Activated naive CD4-positive, alpha-beta T cell (primary cell): Measurements from ENCODE around the gene THAP10.

Experiments used
- DNase-seq, 4 experiments: peaks; one replicate each; lab custom pipeline; 2025; lab: John Stamatoyannopoulos, UW

The THAP10 gene

DNA sequence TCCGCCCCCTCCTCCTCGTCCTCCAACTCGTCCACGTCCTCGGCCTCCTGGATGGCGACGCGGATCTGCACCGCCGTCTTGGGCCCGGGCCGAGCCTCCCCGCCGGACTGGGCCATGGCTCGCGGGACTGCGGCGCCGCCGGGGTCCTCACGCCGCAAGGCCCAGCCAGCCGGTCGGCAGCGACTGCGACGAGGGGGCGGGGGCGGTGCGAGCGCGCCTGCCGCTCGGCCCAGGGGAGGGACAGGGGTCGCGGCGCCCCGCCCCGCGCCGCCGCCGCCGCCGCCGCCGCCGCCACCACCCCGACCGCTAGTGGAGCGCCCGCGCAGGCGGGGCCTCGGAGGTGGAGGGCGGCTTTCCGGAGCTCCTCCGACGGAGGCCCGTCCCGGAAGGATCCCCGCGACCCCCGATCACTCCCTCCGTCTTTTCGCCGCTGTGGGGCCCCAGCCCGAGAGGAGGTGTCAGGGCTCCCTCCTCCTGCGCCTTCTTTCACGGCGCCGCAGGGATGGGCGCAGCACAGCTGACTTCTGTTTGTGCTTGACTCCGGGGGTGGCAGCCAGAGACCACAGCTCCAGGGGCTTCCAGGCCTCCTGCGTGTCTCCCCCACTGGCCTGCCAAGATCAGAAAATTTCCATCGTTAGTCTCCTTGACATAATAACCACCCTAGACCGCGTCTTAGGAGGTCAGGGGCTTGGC, 38.1 kb downstream of the THAP10 start, which contains the start of gene LARP6:
Gene LARP6 (minus strand): TSS at position 185 of the 693 bp plus-strand sequence. CDS start 69 bp downstream, at position 116.
- DNase-seq, result peak in 1 of 4 experiments; percentile 17

DNA sequence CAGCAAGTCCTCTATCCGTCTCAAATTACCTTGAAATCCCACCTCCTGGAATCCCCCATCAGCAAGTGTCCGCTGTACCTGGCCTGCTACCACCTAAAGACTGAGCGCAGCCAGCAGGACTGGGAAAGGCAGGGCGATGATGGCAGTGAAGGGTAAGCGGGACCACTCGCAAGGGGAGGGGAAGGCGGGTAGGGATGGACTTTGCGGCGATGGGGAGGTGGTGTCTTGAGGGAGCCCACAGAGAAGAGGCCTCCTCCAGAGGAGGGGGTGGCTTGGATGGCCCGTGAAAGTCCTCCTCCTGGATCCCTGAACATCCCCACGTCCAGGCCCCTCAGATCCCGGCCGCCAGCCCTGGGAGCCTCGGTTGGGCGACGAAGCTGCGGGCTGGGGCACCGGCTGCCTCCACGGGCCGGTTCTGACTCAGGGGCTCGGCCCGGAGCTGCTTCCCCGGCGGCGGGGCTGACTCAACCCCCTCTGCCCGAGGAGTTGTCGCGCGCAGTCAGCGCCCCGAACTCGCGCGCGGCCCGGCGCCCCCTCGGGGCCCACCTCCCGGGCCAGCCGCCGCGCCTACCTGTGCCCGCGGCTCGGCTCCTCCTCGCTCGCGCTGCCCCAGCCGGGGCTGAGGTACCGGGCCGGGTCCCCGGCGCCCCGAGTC, 38.8 kb downstream of the THAP10 start:
- no peak for DNase-seq

DNA sequence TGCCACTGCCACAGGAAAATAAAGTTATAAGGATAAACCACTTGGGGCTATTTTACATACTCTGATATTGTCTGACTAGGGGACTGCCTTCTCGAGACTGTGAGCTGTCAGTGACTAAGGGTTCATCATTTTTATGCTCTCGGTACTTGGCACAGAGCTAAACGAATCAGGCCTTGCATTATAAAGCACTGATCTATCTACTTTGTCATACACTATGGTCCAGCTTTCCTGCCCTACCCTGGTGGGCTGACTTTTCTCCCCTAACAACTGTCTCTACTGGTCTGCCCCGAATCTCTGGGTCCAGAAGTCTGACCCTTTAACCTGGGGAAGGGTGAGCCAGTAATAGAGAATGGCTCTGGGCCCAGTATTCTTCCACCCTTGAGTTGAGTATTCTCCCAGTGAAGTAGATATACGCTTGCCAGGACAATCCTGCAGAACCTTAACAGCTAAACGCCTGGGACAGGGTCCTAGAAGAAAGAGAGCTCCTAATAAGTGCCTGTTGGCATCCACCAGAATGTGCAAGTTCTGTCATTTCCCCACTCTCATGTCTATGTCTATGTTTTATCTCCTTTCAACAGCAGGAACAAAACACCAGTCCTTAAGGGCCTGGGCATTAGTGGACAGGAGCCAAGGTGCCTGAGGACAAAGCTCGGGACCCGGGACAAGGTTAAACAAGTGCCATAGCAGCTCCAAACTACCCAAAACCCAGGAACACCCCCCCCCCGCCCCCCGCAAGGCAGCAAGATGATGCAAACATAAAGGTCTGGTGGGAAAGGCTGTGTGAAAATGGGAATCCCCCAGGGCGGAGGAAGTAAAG, 39.5 kb downstream of the THAP10 start:
- no peak for DNase-seq

GRCh38 chr15:70851889-70852288, 40.3 kb downstream of the THAP10 start:
- DNase-seq, result no peak

DNA sequence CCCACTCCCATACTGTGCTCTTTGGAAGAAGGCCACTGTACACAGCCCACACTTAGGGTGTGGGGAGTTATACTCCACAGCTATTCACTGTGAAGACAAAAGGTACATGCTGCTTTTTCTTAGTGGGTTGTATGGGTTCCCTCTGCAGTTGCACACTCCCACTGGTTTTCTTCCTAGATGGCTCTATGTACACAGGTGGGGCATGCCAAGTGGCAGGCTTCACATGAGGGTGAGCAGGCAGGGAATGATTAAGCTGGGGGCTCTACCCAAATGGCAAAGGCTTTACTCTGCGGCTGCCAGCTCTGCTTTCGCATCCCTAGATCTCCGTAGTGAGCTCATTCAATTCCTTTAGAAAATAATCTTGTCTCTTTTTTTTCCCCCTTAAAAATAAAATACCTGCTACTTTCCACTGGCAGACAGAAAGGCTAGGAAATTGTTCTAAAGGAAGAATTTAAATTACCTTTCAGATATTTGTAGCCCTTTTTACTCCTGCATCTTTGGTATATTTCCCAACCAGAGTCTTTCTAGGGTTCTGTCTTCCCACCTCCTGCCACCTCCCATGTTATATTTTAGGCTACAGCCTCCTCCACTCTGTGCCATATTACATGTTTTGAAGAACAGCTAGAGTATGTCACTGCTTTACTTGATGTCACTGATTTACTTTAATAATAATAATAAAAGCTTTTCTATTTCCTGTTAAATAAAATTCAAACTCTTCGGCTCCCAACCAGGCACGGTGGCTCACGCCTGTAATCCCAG, 46.5 kb downstream of the THAP10 start:
- no peak for DNase-seq

- no peak for DNase-seq
These were observed 54.8 kb downstream of the THAP10 start for GRCh38 chr15:70837476-70837875.

- no peak for DNase-seq
These were observed 56.4 kb downstream of the THAP10 start for GRCh38 chr15:70835841-70836240.

DNA sequence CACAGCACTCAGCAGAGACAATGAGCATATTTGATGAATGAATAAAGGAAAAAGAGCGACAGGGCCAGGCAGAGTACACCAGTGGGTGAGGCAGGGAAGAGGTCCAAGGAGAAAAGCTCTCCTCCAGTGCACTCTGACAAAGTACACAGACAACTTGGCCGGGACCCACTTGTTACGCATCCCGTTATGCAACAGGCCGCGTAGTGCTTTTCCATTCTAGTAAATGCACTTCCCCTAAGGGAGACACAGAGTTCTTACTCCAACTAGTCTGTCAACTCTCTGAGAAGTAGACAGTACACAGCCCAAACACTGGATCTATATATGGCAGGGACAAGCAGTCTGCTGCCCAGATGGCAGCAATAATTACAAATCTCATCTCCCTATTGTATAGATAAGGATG, 56.8 kb downstream of the THAP10 start:
- DNase-seq, result no peak

GRCh38 chr15:70834999-70835398, 57.2 kb downstream of the THAP10 start:
- no peak for DNase-seq

- DNase-seq, result no peak
These were observed 58.1 kb downstream of the THAP10 start for GRCh38 chr15:70833861-70834765.

GRCh38 chr15:70833422-70833821, 58.8 kb downstream of the THAP10 start:
- no peak for DNase-seq

DNA sequence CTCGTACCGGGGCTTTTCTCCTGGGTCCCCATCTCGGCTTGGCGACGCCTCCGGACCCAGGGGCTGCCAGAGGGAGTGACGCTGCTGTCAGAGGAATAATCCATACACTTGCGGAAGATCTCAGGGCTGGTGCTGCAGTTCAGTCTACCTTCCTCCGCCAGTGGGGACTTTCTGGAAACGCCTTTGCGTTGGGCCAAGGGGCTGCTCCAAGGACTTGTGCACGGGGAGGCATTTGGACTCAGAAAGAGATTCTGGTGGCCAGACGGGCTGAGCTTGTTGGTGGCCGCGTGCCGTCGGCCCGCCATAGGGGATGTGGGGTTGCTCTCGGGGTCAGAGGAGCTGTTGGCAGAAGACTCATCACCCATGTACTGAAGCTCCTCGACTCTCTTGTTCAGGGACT, 60.1 kb downstream of the THAP10 start:
- DNase-seq, result no peak
